Endothelial cell (in vitro differentiated cells): Measurements from ENCODE around the gene MAP4. TPM values are rescaled to one million over a fixed set of nuclear protein-coding genes. Genes with fewer than 3 reads are reported as not detected.

Experiments used
- DNase-seq: peaks from one replicate; pipeline ENCODE4 v3.0.0; 2021; ENCODE audit warnings: low spot score
- H3K27ac Mint-ChIP-seq: one replicate; pipeline ENCODE4 v1.8.0; 2021; ENCODE audit warnings: mixed read lengths, inconsistent platforms; ENCODE audit not compliant: unreplicated experiment
- H3K27me3 Mint-ChIP-seq: one replicate; pipeline ENCODE4 v1.8.0; 2021; ENCODE audit warnings: mild to moderate bottlenecking, moderate library complexity, mixed read lengths, inconsistent platforms; ENCODE audit not compliant: unreplicated experiment
- H3K36me3 Mint-ChIP-seq: one replicate; pipeline ENCODE4 v1.8.0; 2021; ENCODE audit warnings: mild to moderate bottlenecking, low read depth, mixed read lengths, inconsistent platforms; ENCODE audit not compliant: unreplicated experiment
- H3K4me1 Mint-ChIP-seq: one replicate; pipeline ENCODE4 v1.8.0; 2021; ENCODE audit warnings: mild to moderate bottlenecking, mixed read lengths, inconsistent platforms; ENCODE audit not compliant: unreplicated experiment
- H3K4me3 Mint-ChIP-seq: one replicate; pipeline ENCODE4 v1.8.0; 2021; ENCODE audit warnings: mild to moderate bottlenecking, mixed read lengths, inconsistent platforms; ENCODE audit not compliant: unreplicated experiment
- H3K9me3 Mint-ChIP-seq: one replicate; pipeline ENCODE4 v1.8.0; 2021; ENCODE audit warnings: mixed read lengths, inconsistent platforms; ENCODE audit not compliant: unreplicated experiment
- total RNA-seq: library from RNA; stranded (reverse); fragmentation: NEBNext Ultra II Directional; extraction: Animal tissue kit (Norgen Biotek cat#: 25700); gene quantifications from one replicate; pipeline ENCODE4 v1.2.1, GENCODE V29; 2021; ENCODE audit not compliant: unreplicated experiment
- TF ChIP-seq, protein P1 (sequence below): fragments of 200-600 bp; sonication (generic); IDR thresholded peaks from one replicate; pipeline ENCODE4 v1.5.0; 2021; ENCODE audit warnings: antibody characterized with exemption; ENCODE audit not compliant: unreplicated experiment

MAP4 gene
- total RNA-seq, 1 donor from 2014 or later, result 155 TPM

DNA sequence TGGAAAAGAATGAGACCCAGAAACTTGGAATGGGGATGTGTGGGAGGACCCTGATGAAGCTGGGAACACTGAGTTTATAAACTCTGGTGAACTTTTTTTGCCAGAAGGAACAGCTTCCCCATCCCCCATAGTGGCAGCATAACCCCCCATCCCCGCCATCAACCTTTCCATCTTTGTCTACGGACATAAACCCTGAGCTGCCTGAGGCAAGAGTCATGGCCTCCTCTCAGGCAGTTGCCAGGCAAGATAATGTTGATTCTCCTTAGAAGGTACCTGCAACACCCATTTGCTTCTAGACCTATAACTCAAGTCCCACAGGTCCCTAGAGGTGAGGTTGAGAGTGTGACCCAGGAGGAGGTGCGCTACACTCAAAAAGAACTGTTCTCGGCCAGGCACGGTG is 11.5 kb downstream of the MAP4 start:
- TF ChIP-seq, protein P1, sequence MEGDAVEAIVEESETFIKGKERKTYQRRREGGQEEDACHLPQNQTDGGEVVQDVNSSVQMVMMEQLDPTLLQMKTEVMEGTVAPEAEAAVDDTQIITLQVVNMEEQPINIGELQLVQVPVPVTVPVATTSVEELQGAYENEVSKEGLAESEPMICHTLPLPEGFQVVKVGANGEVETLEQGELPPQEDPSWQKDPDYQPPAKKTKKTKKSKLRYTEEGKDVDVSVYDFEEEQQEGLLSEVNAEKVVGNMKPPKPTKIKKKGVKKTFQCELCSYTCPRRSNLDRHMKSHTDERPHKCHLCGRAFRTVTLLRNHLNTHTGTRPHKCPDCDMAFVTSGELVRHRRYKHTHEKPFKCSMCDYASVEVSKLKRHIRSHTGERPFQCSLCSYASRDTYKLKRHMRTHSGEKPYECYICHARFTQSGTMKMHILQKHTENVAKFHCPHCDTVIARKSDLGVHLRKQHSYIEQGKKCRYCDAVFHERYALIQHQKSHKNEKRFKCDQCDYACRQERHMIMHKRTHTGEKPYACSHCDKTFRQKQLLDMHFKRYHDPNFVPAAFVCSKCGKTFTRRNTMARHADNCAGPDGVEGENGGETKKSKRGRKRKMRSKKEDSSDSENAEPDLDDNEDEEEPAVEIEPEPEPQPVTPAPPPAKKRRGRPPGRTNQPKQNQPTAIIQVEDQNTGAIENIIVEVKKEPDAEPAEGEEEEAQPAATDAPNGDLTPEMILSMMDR, result no peak
- no peaks in the 10 kb centered on the region for H3K9me3 Mint-ChIP-seq

DNA sequence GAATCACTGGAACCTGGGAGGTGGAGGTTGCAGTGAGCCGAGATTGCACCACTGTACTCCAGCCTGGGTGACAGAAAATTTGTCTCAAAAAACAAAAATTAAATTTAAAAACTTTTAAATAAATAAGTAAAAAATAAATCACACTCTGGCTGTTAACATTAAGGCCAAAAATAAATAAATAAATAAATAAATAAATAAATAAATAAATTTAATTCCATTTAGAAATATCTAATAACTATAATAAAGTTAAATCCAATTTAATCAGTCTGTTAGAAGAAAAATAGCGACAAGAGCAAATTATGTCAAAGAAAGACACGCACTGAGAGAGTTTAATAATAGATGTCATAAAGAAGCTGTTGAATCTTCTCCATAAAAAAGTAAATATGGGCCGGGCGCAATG is 13.4 kb downstream of the MAP4 start:
- Mint-ChIP-seq H3K27ac (no peak overlapping the region), H3K4me3 (no peak overlapping the region), H3K9me3 (no peaks in the 10 kb centered on the region), H3K4me1 (no peaks in the 10 kb centered on the region), H3K27me3 (no peaks in the 10 kb centered on the region), H3K36me3 (peaks cover 5% of the 10 kb centered on the region)
- TF ChIP-seq, protein P1, result no peak
- DNase-seq, result no peak

More for the DNA sequence above, 11.5 kb downstream of the MAP4 start:
- no peak for DNase-seq
- Mint-ChIP-seq H3K36me3 (peaks cover 5% of the 10 kb centered on the region), H3K27ac (no peak overlapping the region), H3K27me3 (no peaks in the 10 kb centered on the region), H3K4me3 (no peak overlapping the region), H3K4me1 (no peaks in the 10 kb centered on the region)

DNA sequence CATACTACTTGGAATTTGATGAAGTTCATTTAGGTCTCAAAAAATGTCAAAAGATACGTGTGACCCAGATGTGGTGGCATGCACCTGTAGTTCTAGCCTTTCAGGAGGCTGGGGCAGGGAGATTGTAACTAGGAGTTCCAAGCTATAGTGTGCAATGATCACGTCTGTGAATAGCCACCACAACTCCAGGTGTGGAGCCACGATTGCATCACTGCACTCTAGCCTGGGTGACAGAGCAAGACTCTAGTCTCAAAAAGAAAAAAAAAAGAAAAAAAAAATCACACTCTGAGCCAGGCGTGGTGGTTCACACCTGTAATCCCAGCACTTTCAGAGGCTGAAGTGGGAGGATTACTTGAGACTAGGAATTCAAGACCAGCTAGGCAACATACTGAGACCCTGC is 14.2 kb downstream of the MAP4 start:
- Mint-ChIP-seq H3K4me1 (no peaks in the 10 kb centered on the region), H3K27me3 (no peaks in the 10 kb centered on the region), H3K4me3 (no peak overlapping the region), H3K27ac (no peak overlapping the region), H3K36me3 (peaks cover 1% of the 10 kb centered on the region), H3K9me3 (no peaks in the 10 kb centered on the region)
- DNase-seq, result no peak
- TF ChIP-seq, protein P1, result no peak

DNA sequence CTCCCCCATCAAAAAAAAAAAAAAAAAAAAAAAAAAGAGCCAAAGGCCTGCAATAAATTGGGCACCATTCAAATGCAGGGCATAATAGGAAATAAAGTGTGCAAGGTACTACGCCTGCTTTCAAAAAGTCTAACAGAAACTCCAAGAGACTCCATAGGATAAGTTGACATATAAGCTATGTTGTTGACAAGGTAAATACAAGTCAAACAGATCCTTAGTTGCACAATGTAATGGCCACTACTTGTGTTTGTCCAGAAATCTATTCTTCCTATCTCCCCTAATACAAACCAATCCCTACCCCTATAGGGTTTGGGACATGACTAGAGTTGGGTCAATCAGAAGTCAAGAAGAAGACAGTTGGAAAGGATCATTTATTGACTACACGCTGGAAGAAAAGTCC is 16.0 kb downstream of the MAP4 start:
- TF ChIP-seq, protein P1, result no peak
- no peak overlapping the region for H3K4me3 Mint-ChIP-seq
- no peaks in the 10 kb centered on the region for H3K27me3 Mint-ChIP-seq
- no peaks in the 10 kb centered on the region for H3K4me1 Mint-ChIP-seq
- peaks cover 6% of the 10 kb centered on the region for H3K36me3 Mint-ChIP-seq
- H3K9me3 Mint-ChIP-seq, result no peaks in the 10 kb centered on the region
- H3K27ac Mint-ChIP-seq, result no peak overlapping the region
- no peak for DNase-seq

DNA sequence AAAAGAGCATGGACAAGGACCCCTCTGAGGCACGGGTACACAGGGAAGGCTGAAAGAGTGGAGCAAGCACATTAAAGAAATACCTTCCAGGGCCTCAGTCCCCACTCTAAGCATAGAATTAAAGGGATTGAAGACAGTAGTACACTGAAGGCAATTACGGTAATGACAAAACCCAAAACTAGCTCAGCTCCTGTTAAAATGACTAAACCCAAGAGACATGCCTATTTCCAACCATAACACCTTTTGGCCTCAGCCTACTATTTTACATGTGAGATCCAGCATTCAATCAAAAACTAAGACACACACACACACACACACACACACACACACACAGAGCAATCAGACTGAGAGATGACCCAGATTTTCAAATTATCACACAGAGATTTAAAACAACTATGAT is 19.8 kb downstream of the MAP4 start:
- Mint-ChIP-seq H3K27me3 (no peaks in the 10 kb centered on the region), H3K4me3 (no peak overlapping the region), H3K36me3 (peaks cover 6% of the 10 kb centered on the region), H3K4me1 (no peaks in the 10 kb centered on the region), H3K9me3 (no peaks in the 10 kb centered on the region), H3K27ac (no peak overlapping the region)
- DNase-seq, result no peak
- TF ChIP-seq, protein P1, result no peak
